Kidney (tissue), 14 donors: ENCODE results near the gene NT5C1A. TPM values are rescaled to one million over a fixed set of nuclear protein-coding genes. Genes with fewer than 3 reads are reported as not detected.
A peak's percentile ranks its signal among the peaks of the same experiment; 100 is the strongest.

Experiments
- DNase-seq, 5 donors: peaks; one replicate each; pipeline ENCODE4 v3.0.0-alpha.2; 2013 to 2020
- FAIRE-seq: peaks from 2 replicates; lab custom pipeline; 2012; peaks lifted over from hg19 to GRCh38; lab: Jason Lieb, UNC
- H3K27ac ChIP-seq, 2 donors: one replicate each; pipeline ENCODE4 v1.7.0; 2013; ENCODE audit warnings: low read depth in 2 of 2, low read length in 2 of 2, inconsistent platforms in 1 of 2
- H3K27me3 ChIP-seq: one replicate; pipeline ENCODE4 v1.7.1; 2013; ENCODE audit warnings: low read length, inconsistent platforms; ENCODE audit not compliant: control insufficient read depth, insufficient read depth
- H3K36me3 ChIP-seq, 3 donors: one replicate each; pipeline versions ENCODE4 v1.7.0 to v1.7.1; 2013; ENCODE audit warnings: low read length in 3 of 3, control low read depth in 1 of 3, inconsistent platforms in 1 of 3; ENCODE audit not compliant: insufficient read depth in 3 of 3, control insufficient read depth in 2 of 3
- H3K4me1 ChIP-seq, 3 donors: one replicate each; pipeline versions ENCODE4 v1.7.0 to v1.7.1; 2013; ENCODE audit warnings: low read length in 3 of 3, inconsistent platforms in 1 of 3, low read depth in 1 of 3; ENCODE audit not compliant: control insufficient read depth in 2 of 3, insufficient read depth in 2 of 3
- H3K4me3 ChIP-seq, 3 donors: one replicate each; pipeline versions ENCODE4 v1.7.0 to v1.8.1; 2013; ENCODE audit warnings: low read length in 3 of 3, control low read depth in 1 of 3, inconsistent platforms in 1 of 3
- H3K9ac ChIP-seq, 3 donors: one replicate each; pipeline versions ENCODE4 v1.7.0 to v1.7.1; 2013; ENCODE audit warnings: low read length in 3 of 3, control low read depth in 1 of 3, inconsistent platforms in 1 of 3
- H3K9me3 ChIP-seq, 3 donors: one replicate each; pipeline versions ENCODE4 v1.7.0 to v1.7.1; 2013; ENCODE audit warnings: low read length in 3 of 3, control low read depth in 1 of 3, inconsistent platforms in 1 of 3; ENCODE audit not compliant: control insufficient read depth in 2 of 3, insufficient read depth in 1 of 3
- CTCF ChIP-seq: IDR thresholded peaks from 3 replicates; pipeline ENCODE4 v1.5.1; 2012; ENCODE audit warnings: mild to moderate bottlenecking, moderate library complexity, borderline replicate concordance; ENCODE audit not compliant: insufficient read depth; ENCODE audit errors: extremely low read depth
- intact Hi-C: fragments of 100-400 bp; cut with DNase I; formaldehyde crosslinking; loops from one replicate; pipeline ENCODE4 v1.11.1; 2022
- polyA plus RNA-seq: library from polyadenylated mRNA; stranded (reverse); fragments of 350-450 nt; fragmentation: Illumina TruSeq; extraction: RNeasy Lipid Tissue Mini Kit (QIAGEN cat#74804); gene quantifications from one replicate; pipeline ENCODE4 v1.2.3, GENCODE V29; 2014; ENCODE audit warnings: low read depth, low replicate concordance; ENCODE audit not compliant: insufficient read depth
- total RNA-seq: library from RNA; stranded (reverse); fragmentation: NEBNext Ultra II Directional; extraction: Animal tissue kit (Norgen Biotek cat#: 25700); gene quantifications from one replicate; pipeline ENCODE4 v1.2.1, GENCODE V29; 2021
- donor health status: control.
- donor health status: control.
- donor health status: control.
- donor health status: control.
- donor health status: control.
- donor health status: DM: yes; HTN: yes; CAD: no.
- donor health status: Normal renal cell carcinoma (clear cell type).

NT5C1A gene
- total and polyA plus RNA-seq, 2 donors from 2014 or later = 0.62 to 2.0 TPM

GRCh38 chr1:39692152-39693074, 20.5 kb upstream of the NT5C1A start:
- no peak for TF ChIP-seq CTCF
- H3K4me3 ChIP-seq = peak overlapping the region in 1 of 3 donors; percentile 41
- peaks cover 18% of the 10 kb centered on the region for H3K27me3 ChIP-seq
- no peak overlapping the region for H3K27ac ChIP-seq
- no peaks in the 10 kb centered on the region for H3K36me3 ChIP-seq
- DNase-seq (peak in 3 of 5 donors; percentile 23 to 43 (median 40)), FAIRE-seq (no peak)
- no peaks in the 10 kb centered on the region for H3K9me3 ChIP-seq
- peaks cover 0 to 6% (median 0%) of the 10 kb centered on the region in 3 donors for H3K4me1 ChIP-seq
- intact Hi-C loops = no loop called here
- H3K9ac ChIP-seq = no peak overlapping the region

- Histone ChIP-seq H3K9me3 (no peaks in the 10 kb centered on the region), H3K4me1 (peaks cover 0 to 6% (median 0%) of the 10 kb centered on the region in 3 donors), H3K36me3 (no peaks in the 10 kb centered on the region), H3K9ac (no peak within 1 kb of the TSS), H3K27me3 (peaks cover 18% of the 10 kb centered on the region), H3K4me3 (peak within 1 kb of the TSS in 2 of 3 donors; percentile 2 to 41), H3K27ac (no peak within 1 kb of the TSS)
- TF ChIP-seq CTCF = no peak
- intact Hi-C loops = no loop called here
- FAIRE-seq (no peak), DNase-seq (peak; percentile 95 to 97 (median 96))
These were observed 19.7 kb upstream of the NT5C1A start, which contains the start of gene HPCAL4 for GRCh38 chr1:39691383-39692151. Gene HPCAL4, minus strand, starts transcription at chr1:39691433. Its CDS starts 6,830 bp downstream, at chr1:39684603.

GRCh38 chr1:39690794-39691382, 19.0 kb upstream of the NT5C1A start:
- no peak overlapping the region for H3K27ac ChIP-seq
- FAIRE-seq = no peak
- H3K9ac ChIP-seq = no peak overlapping the region
- TF ChIP-seq CTCF = no peak
- H3K4me1 ChIP-seq = peaks cover 0 to 6% (median 0%) of the 10 kb centered on the region in 3 donors
- intact Hi-C loops = no loop called here
- no peak for DNase-seq
- peak overlapping the region in 1 of 3 donors; percentile 39 for H3K4me3 ChIP-seq
- no peaks in the 10 kb centered on the region for H3K36me3 ChIP-seq
- H3K9me3 ChIP-seq = no peaks in the 10 kb centered on the region
- peaks cover 18% of the 10 kb centered on the region for H3K27me3 ChIP-seq
